ENCODE data around the gene HHATL.

Gene HHATL

GRCh38 chr3:42652611-42653302 lies 49.8 kb downstream of the HHATL start:
- DNase-seq (ENCODE audit: low spot score), result peak; percentile 84

- no peak for DNase-seq (ENCODE audit: low spot score)
These were observed 50.4 kb downstream of the HHATL start for GRCh38 chr3:42652251-42652610.

- DNase-seq (ENCODE audit: low spot score), result peak; percentile 78
These were observed 51.1 kb downstream of the HHATL start for GRCh38 chr3:42651248-42652091.

- DNase-seq (ENCODE audit: low spot score), result no peak
These were observed 52.8 kb downstream of the HHATL start for GRCh38 chr3:42649783-42650182.

- no peak for DNase-seq (ENCODE audit: low spot score)
These were observed 53.6 kb downstream of the HHATL start for GRCh38 chr3:42649006-42649405.

- no peak for DNase-seq (ENCODE audit: low spot score)
These were observed 54.7 kb downstream of the HHATL start for GRCh38 chr3:42647821-42648459.

Measured in hepatic stellate cell (primary cell).